ENCODE measurements around the gene GTF3A.
A peak's percentile ranks its signal among the peaks of the same experiment; 100 is the strongest.

GTF3A gene

GRCh38 chr13:27481766-27482165 lies 57.3 kb downstream of the GTF3A start:
- no peak for DNase-seq (ENCODE audit: insufficient read length)
- peak; percentile 48 for FAIRE-seq
- TF ChIP-seq POLR2A (IDR thresholded peaks at IDR 0.05; ENCODE audit: low read depth, low read length) = no peak
- TF ChIP-seq POLR2AphosphoS5 (IDR thresholded peaks at IDR 0.05; ENCODE audit: low read depth, low read length) = no peak
- no peak for TF ChIP-seq TAF1 (IDR thresholded peaks at IDR 0.05; ENCODE audit: borderline replicate concordance, low read depth, low read length)

GRCh38 chr13:27482983-27483382 lies 58.6 kb downstream of the GTF3A start:
- TF ChIP-seq POLR2A (IDR thresholded peaks at IDR 0.05; ENCODE audit: low read depth, low read length) (0 out of 2 replicates have a peak, but pooled peaks have one; percentile 36), POLR2AphosphoS5 (IDR thresholded peaks at IDR 0.05; ENCODE audit: low read depth, low read length) (no peak), TAF1 (IDR thresholded peaks at IDR 0.05; ENCODE audit: borderline replicate concordance, low read depth, low read length) (0 out of 2 replicates have a peak, but pooled peaks have one; percentile 27)
- FAIRE-seq = peak; percentile 92
- DNase-seq (ENCODE audit: insufficient read length) = peak; percentile 22

- DNase-seq (ENCODE audit: insufficient read length) = no peak
- TF ChIP-seq POLR2A (IDR thresholded peaks at IDR 0.05; ENCODE audit: low read depth, low read length) = no peak
- TF ChIP-seq POLR2AphosphoS5 (IDR thresholded peaks at IDR 0.05; ENCODE audit: low read depth, low read length) = no peak
- TF ChIP-seq TAF1 (IDR thresholded peaks at IDR 0.05; ENCODE audit: borderline replicate concordance, low read depth, low read length) = no peak
- FAIRE-seq = peak; percentile 54
Observed at GRCh38 chr13:27483421-27483820, 59.0 kb downstream of the GTF3A start.
